T-helper 22 cell (primary cell): Measurements from ENCODE around the gene ARL4C.
A peak's percentile ranks its signal among the peaks of the same experiment; 100 is the strongest.

ENCODE experiments used
- DNase-seq: peaks from one replicate; pipeline ENCODE4 v3.0.0-alpha.2; 2020; ENCODE audit warnings: low read depth

The ARL4C gene

GRCh38 chr2:234447189-234447588 lies 49.7 kb downstream of the ARL4C start:
- DNase-seq = no peak

- peak; percentile 76 for DNase-seq
Observed at GRCh38 chr2:234446404-234447076, 50.3 kb downstream of the ARL4C start.

GRCh38 chr2:234444893-234445292 lies 52.0 kb downstream of the ARL4C start:
- DNase-seq = peak; percentile 59

GRCh38 chr2:234444242-234444730 lies 52.6 kb downstream of the ARL4C start:
- DNase-seq = no peak
